GM19035 (cell line): ENCODE results near the gene BLOC1S4.
"Not testable (repeated sequence)": the region's sequence is repeated elsewhere in the genome, so short reads cannot be mapped to it uniquely, and the experiment has no call there.

ENCODE experiments used
- ATAC-seq: cut with Tn5 transposase; IDR thresholded peaks from one replicate; pipeline ENCODE4 v1.9.1; 2021; ENCODE audit not compliant: unreplicated experiment

BLOC1S4 gene

GRCh38 chr4:6734165-6734786 lies 18.3 kb downstream of the BLOC1S4 start:
- no peak for ATAC-seq

GRCh38 chr4:6739920-6740319 lies 23.9 kb downstream of the BLOC1S4 start:
- no peak for ATAC-seq

GRCh38 chr4:6740347-6740746 lies 24.4 kb downstream of the BLOC1S4 start:
- ATAC-seq: no peak

GRCh38 chr4:6742507-6742906 lies 26.5 kb downstream of the BLOC1S4 start:
- peak; percentile 49 for ATAC-seq

- ATAC-seq: no peak
These were observed 27.0 kb downstream of the BLOC1S4 start for GRCh38 chr4:6742989-6743388.

GRCh38 chr4:6746721-6747293 lies 30.8 kb downstream of the BLOC1S4 start:
- no peak for ATAC-seq

GRCh38 chr4:6747294-6748051 lies 31.5 kb downstream of the BLOC1S4 start:
- ATAC-seq: no peak

- no peak for ATAC-seq
These were observed 32.3 kb downstream of the BLOC1S4 start for GRCh38 chr4:6748286-6748685.

- no peak for ATAC-seq
These were observed 33.6 kb downstream of the BLOC1S4 start for GRCh38 chr4:6749340-6750171.

GRCh38 chr4:6750286-6751221 lies 34.6 kb downstream of the BLOC1S4 start:
- no peak for ATAC-seq

- no peak for ATAC-seq
These were observed 35.9 kb downstream of the BLOC1S4 start for GRCh38 chr4:6751611-6752485.

- no peak for ATAC-seq
These were observed 36.5 kb downstream of the BLOC1S4 start for GRCh38 chr4:6752486-6752829.

GRCh38 chr4:6753103-6753560 lies 37.2 kb downstream of the BLOC1S4 start:
- ATAC-seq: no peak

- ATAC-seq: no peak
These were observed 37.9 kb downstream of the BLOC1S4 start for GRCh38 chr4:6753891-6754290.

- ATAC-seq: no peak
These were observed 38.6 kb downstream of the BLOC1S4 start for GRCh38 chr4:6754481-6755087.

- ATAC-seq: no peak
These were observed 39.2 kb downstream of the BLOC1S4 start for GRCh38 chr4:6755088-6755753.

- not testable (repeated sequence) for ATAC-seq
These were observed 40.4 kb downstream of the BLOC1S4 start for GRCh38 chr4:6756345-6756744.

GRCh38 chr4:6758728-6759127 lies 42.8 kb downstream of the BLOC1S4 start:
- ATAC-seq: no peak
